Measurements from ENCODE around the gene COL6A6.

Gene COL6A6, protein sequence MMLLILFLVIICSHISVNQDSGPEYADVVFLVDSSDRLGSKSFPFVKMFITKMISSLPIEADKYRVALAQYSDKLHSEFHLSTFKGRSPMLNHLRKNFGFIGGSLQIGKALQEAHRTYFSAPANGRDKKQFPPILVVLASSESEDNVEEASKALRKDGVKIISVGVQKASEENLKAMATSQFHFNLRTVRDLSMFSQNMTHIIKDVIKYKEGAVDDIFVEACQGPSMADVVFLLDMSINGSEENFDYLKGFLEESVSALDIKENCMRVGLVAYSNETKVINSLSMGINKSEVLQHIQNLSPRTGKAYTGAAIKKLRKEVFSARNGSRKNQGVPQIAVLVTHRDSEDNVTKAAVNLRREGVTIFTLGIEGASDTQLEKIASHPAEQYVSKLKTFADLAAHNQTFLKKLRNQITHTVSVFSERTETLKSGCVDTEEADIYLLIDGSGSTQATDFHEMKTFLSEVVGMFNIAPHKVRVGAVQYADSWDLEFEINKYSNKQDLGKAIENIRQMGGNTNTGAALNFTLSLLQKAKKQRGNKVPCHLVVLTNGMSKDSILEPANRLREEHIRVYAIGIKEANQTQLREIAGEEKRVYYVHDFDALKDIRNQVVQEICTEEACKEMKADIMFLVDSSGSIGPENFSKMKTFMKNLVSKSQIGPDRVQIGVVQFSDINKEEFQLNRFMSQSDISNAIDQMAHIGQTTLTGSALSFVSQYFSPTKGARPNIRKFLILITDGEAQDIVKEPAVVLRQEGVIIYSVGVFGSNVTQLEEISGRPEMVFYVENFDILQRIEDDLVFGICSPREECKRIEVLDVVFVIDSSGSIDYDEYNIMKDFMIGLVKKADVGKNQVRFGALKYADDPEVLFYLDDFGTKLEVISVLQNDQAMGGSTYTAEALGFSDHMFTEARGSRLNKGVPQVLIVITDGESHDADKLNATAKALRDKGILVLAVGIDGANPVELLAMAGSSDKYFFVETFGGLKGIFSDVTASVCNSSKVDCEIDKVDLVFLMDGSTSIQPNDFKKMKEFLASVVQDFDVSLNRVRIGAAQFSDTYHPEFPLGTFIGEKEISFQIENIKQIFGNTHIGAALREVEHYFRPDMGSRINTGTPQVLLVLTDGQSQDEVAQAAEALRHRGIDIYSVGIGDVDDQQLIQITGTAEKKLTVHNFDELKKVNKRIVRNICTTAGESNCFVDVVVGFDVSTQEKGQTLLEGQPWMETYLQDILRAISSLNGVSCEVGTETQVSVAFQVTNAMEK (N-terminal part only)

DNA sequence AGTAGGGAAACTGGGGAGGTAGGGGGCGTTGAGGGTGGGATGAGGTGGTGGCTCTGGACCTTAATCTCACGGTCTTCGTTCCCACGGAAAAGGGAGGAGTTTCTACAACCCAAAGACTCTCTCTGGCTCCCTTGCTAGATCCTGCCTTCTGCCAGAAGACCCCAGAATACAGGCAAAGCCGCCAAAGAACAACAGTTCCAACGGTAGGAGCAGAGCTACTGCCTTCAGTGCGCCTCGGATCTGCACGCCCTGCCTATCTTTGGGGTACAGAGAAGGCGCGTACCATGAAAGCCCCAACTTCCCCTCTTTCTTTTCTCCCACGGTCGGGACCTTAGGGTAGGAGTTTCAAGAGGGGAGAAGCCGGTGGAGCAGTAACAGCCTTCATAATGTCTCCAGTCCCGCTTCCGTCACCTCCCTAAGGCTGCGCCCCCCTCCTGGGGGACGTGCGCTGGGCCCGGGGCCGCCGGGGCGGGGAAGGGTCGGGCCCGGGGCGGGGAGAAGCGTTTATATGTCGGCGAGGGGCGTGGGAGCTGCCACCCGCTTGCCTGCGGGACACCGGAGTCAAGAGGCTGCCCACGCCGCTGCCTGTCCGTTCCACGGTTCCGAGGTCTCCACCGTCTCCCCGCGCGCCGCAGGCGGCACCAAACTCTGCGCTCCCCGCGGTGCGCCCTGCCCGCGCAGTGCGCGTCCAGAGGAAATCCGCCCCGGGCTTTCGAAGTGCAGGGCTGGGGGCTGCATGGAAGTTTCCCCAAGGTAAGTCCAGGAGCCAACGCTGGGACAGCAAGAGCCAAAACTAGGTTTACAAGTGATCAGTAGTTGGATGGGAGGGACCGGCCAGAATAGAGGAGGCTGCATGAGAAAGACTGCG, at the start of gene COL6A6:
TSS of gene COL6A6 (plus strand) at position 533 of the 868 bp plus-strand sequence. CDS start 43,188 bp downstream, outside the sequence.
- TF ChIP-seq, protein P1, sequence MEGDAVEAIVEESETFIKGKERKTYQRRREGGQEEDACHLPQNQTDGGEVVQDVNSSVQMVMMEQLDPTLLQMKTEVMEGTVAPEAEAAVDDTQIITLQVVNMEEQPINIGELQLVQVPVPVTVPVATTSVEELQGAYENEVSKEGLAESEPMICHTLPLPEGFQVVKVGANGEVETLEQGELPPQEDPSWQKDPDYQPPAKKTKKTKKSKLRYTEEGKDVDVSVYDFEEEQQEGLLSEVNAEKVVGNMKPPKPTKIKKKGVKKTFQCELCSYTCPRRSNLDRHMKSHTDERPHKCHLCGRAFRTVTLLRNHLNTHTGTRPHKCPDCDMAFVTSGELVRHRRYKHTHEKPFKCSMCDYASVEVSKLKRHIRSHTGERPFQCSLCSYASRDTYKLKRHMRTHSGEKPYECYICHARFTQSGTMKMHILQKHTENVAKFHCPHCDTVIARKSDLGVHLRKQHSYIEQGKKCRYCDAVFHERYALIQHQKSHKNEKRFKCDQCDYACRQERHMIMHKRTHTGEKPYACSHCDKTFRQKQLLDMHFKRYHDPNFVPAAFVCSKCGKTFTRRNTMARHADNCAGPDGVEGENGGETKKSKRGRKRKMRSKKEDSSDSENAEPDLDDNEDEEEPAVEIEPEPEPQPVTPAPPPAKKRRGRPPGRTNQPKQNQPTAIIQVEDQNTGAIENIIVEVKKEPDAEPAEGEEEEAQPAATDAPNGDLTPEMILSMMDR (IDR thresholded peaks at IDR 0.05; ENCODE audit: control extremely low read depth, extremely low read depth, low read depth, missing control alignments) = no peak
- ChIA-PET CTCF (no interaction called here), POLR2A (no interaction called here)
- no peak for DNase-seq (ENCODE audit: extremely low spot score)

DNA sequence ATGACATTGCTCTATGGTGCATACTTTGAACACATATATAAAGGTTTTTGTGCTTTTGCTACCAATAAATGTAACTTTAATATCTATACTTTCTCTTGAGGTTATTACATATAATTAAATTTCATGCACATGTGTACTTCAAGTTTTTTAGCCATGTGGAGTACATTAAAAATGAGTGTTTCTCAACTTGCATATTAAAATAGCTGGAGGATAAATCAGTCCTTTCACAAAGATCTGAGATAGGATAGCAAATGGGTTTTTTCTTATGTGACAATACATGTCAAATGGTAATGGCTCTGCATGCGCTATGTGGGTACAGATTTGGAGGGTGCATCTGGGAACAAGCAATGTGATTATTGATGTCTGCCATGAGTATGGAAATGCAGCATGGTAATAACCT, 48.7 kb upstream of the COL6A6 start:
- POLR2A ChIA-PET = no interaction called here
- DNase-seq (ENCODE audit: extremely low spot score) = no peak
- TF ChIP-seq, protein P1 (IDR thresholded peaks at IDR 0.05; ENCODE audit: control extremely low read depth, extremely low read depth, low read depth, missing control alignments) = no peak
- CTCF ChIA-PET = no interaction called here

DNA sequence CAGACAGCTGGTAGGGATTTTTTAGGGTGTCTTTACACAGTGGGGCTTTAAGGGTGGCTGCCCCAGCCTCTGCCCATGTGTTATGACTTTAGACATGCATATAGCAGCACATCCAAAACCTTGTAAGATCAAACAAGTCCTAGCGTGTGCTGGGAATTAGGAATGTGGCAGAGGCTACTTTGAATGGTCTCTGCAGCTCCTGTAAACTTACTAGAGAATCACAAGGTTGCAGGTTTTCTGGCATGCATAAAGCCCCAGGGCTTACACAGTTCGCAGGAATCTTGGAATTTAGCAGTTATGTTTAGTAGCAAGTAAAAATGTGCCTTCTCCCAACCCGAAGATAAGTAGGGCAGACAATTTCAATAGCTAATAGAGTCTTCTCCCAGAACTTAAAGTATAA, 46.9 kb upstream of the COL6A6 start:
- DNase-seq (ENCODE audit: extremely low spot score) = no peak

DNA sequence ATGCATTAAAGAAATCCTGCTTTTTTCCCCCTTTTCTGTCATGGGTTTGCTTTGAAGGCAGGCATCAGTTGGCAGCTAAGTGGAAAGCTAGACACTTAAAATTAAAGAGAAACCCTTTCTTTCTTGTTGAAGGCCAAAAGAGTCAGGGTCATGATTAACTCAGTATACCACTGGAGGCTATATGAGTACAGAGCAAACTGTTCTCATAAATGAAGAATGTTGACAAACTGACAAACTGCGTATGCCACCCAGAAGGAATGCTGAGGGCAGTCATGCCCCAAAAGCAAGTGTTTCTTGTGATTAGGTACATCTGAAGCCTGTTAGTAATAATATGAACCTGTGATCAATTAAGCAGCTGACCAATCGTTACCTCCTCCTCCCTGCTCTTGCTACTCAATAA, 43.6 kb upstream of the COL6A6 start:
- TF ChIP-seq, protein P1 (IDR thresholded peaks at IDR 0.05; ENCODE audit: control extremely low read depth, extremely low read depth, low read depth, missing control alignments) = no peak
- ChIA-PET CTCF (interaction anchor here (1.4 kb wide), 1 partner anchor 23 kb away, joined by 3 read pairs; no protein-coding TSS in a partner anchor), POLR2A (no interaction called here)
- no peak for DNase-seq (ENCODE audit: extremely low spot score)

More for the DNA sequence above, 46.9 kb upstream of the COL6A6 start:
- TF ChIP-seq, protein P1 (IDR thresholded peaks at IDR 0.05; ENCODE audit: control extremely low read depth, extremely low read depth, low read depth, missing control alignments) = no peak
- POLR2A ChIA-PET = no interaction called here
- CTCF ChIA-PET = no interaction called here

DNA sequence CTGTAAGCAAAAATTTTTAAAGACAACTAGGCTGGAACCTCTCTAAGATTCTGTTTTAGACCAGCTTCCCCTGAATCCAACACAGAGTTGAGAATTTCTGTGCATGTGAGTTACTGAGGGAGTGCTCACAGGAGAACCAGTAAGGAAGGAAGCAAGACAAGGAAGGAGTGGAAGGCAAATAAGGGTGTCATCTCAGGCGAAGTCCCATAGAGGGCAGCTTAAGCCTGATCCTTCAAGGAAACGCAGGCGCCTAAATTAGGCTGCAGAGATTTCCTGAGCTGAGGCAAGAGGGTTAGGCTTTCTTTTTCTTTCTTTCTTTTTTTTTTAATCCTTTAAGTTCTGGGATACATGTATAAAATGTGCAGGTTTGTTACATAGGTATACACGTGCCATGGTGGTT, 36.2 kb upstream of the COL6A6 start:
- TF ChIP-seq, protein P1 (IDR thresholded peaks at IDR 0.05; ENCODE audit: control extremely low read depth, extremely low read depth, low read depth, missing control alignments) = peak; percentile 13
- ChIA-PET POLR2A (no interaction called here), CTCF (interaction anchor here (0.7 kb wide), 1 partner anchor 17 kb away, joined by 3 read pairs; no protein-coding TSS in a partner anchor)
- no peak for DNase-seq (ENCODE audit: extremely low spot score)

All from GM10248 (cell line).